HL-60 (cell line): Measurements from ENCODE around the gene PAQR4.

Experiments
- CTCF ChIP-seq: IDR thresholded peaks from one replicate; pipeline ENCODE4 v1.5.1; 2011; ENCODE audit warnings: low read length, control low read depth, inconsistent platforms; ENCODE audit not compliant: insufficient read depth
- POLR2AphosphoS5 ChIP-seq: IDR thresholded peaks from 2 replicates; pipeline ENCODE4 v1.6.1; 2012; ENCODE audit warnings: low read depth
- REST ChIP-seq: IDR thresholded peaks from 2 replicates; pipeline ENCODE4 v1.6.1; 2012; ENCODE audit warnings: low read depth; ENCODE audit not compliant: insufficient replicate concordance
- SPI1 ChIP-seq: IDR thresholded peaks from 2 replicates; pipeline ENCODE4 v1.6.1; 2012; ENCODE audit warnings: low read depth, mild to moderate bottlenecking, borderline replicate concordance

- TF ChIP-seq CTCF (no peak), POLR2AphosphoS5 (no peak), REST (no peak), SPI1 (no peak)
These were observed 8.8 kb upstream of the PAQR4 start for GRCh38 chr16:2960183-2961010.
